Measurements from ENCODE around the gene LPCAT1. TPM values are rescaled to one million over a fixed set of nuclear protein-coding genes. Genes with fewer than 3 reads are reported as not detected.

The LPCAT1 gene
- total RNA-seq, 2 experiments from 2014 or later = 70.8 to 72.2 TPM

GRCh38 chr5:1501372-1502045 is 22.3 kb downstream of the LPCAT1 start:
- DNase-seq (no peak), ATAC-seq (ENCODE audit: low read depth) (no peak)
- Mint-ChIP-seq H3K36me3 (peaks cover 5% of the 10 kb centered on the region), H3K4me1 (peaks cover 23% of the 10 kb centered on the region), H3K27me3 (no peaks in the 10 kb centered on the region), H3K4me3 (no peak overlapping the region), H3K9me3 (no peaks in the 10 kb centered on the region), H3K27ac (no peak overlapping the region)
- POLR2A ChIA-PET = no interaction called here

GRCh38 chr5:1500411-1501091 is 23.2 kb downstream of the LPCAT1 start:
- no peaks in the 10 kb centered on the region for H3K27me3 Mint-ChIP-seq

GRCh38 chr5:1499851-1500250 is 23.9 kb downstream of the LPCAT1 start:
- no peaks in the 10 kb centered on the region for H3K9me3 Mint-ChIP-seq
- ATAC-seq (ENCODE audit: low read depth) (no peak), DNase-seq (no peak)
- POLR2A ChIA-PET = no interaction called here
- peaks cover 32% of the 10 kb centered on the region for H3K4me1 Mint-ChIP-seq
- peaks cover 7% of the 10 kb centered on the region for H3K36me3 Mint-ChIP-seq
- no peak overlapping the region for H3K27ac Mint-ChIP-seq
- H3K4me3 Mint-ChIP-seq = no peak overlapping the region
- no peaks in the 10 kb centered on the region for H3K27me3 Mint-ChIP-seq

More at GRCh38 chr5:1500411-1501091, 23.2 kb downstream of the LPCAT1 start:
- Mint-ChIP-seq H3K27ac (no peak overlapping the region), H3K36me3 (peaks cover 7% of the 10 kb centered on the region), H3K4me1 (peaks cover 26% of the 10 kb centered on the region), H3K9me3 (no peaks in the 10 kb centered on the region), H3K4me3 (no peak overlapping the region)
- DNase-seq (no peak), ATAC-seq (ENCODE audit: low read depth) (no peak)
- POLR2A ChIA-PET = no interaction called here

GRCh38 chr5:1498623-1499416 is 24.9 kb downstream of the LPCAT1 start:
- peaks cover 7% of the 10 kb centered on the region for H3K36me3 Mint-ChIP-seq
- H3K9me3 Mint-ChIP-seq = no peaks in the 10 kb centered on the region
- POLR2A ChIA-PET = no interaction called here
- H3K4me1 Mint-ChIP-seq = peaks cover 35% of the 10 kb centered on the region
- no peak overlapping the region for H3K4me3 Mint-ChIP-seq
- no peak overlapping the region for H3K27ac Mint-ChIP-seq
- no peaks in the 10 kb centered on the region for H3K27me3 Mint-ChIP-seq
- DNase-seq (no peak), ATAC-seq (ENCODE audit: low read depth) (no peak)

- ATAC-seq (ENCODE audit: low read depth) (no peak), DNase-seq (no peak)
- POLR2A ChIA-PET = no interaction called here
- Mint-ChIP-seq H3K36me3 (peaks cover 13% of the 10 kb centered on the region), H3K4me1 (peaks cover 33% of the 10 kb centered on the region), H3K4me3 (no peak overlapping the region), H3K27me3 (no peaks in the 10 kb centered on the region), H3K9me3 (no peaks in the 10 kb centered on the region), H3K27ac (no peak overlapping the region)
Observed at GRCh38 chr5:1497795-1498622, 25.8 kb downstream of the LPCAT1 start.

GRCh38 chr5:1497242-1497777 is 26.4 kb downstream of the LPCAT1 start:
- Mint-ChIP-seq H3K9me3 (no peaks in the 10 kb centered on the region), H3K36me3 (peaks cover 14% of the 10 kb centered on the region), H3K4me3 (no peak overlapping the region), H3K27me3 (no peaks in the 10 kb centered on the region), H3K27ac (no peak overlapping the region), H3K4me1 (peaks cover 36% of the 10 kb centered on the region)
- DNase-seq (no peak), ATAC-seq (ENCODE audit: low read depth) (no peak)
- POLR2A ChIA-PET = no interaction called here

- POLR2A ChIA-PET = no interaction called here
- Mint-ChIP-seq H3K4me3 (peak overlapping the region; percentile 54), H3K36me3 (peaks cover 23% of the 10 kb centered on the region), H3K27me3 (no peaks in the 10 kb centered on the region), H3K9me3 (no peaks in the 10 kb centered on the region), H3K4me1 (peaks cover 42% of the 10 kb centered on the region), H3K27ac (peak overlapping the region; percentile 77)
- DNase-seq (no peak), ATAC-seq (ENCODE audit: low read depth) (no peak)
Observed at GRCh38 chr5:1495525-1495897, 28.2 kb downstream of the LPCAT1 start.

GRCh38 chr5:1494780-1495524 is 28.8 kb downstream of the LPCAT1 start:
- Mint-ChIP-seq H3K36me3 (peaks cover 24% of the 10 kb centered on the region), H3K9me3 (no peaks in the 10 kb centered on the region), H3K27me3 (no peaks in the 10 kb centered on the region), H3K4me1 (peaks cover 45% of the 10 kb centered on the region), H3K27ac (peak overlapping the region; percentile 77), H3K4me3 (peak overlapping the region; percentile 54)
- DNase-seq (no peak), ATAC-seq (ENCODE audit: low read depth) (peak; percentile 14)
- POLR2A ChIA-PET = no interaction called here

GRCh38 chr5:1493941-1494340 is 29.8 kb downstream of the LPCAT1 start:
- no peak overlapping the region for H3K27ac Mint-ChIP-seq
- H3K4me3 Mint-ChIP-seq = no peak overlapping the region
- H3K36me3 Mint-ChIP-seq = peaks cover 24% of the 10 kb centered on the region
- DNase-seq (no peak), ATAC-seq (ENCODE audit: low read depth) (no peak)
- peaks cover 48% of the 10 kb centered on the region for H3K4me1 Mint-ChIP-seq
- H3K27me3 Mint-ChIP-seq = no peaks in the 10 kb centered on the region
- POLR2A ChIA-PET = interaction anchor here (1.2 kb wide), 1 partner anchor 30 kb away, joined by 3 read pairs; the partner anchor contains the start of gene LPCAT1
- H3K9me3 Mint-ChIP-seq = no peaks in the 10 kb centered on the region

GRCh38 chr5:1493413-1493812 is 30.3 kb downstream of the LPCAT1 start:
- no peak for ATAC-seq (ENCODE audit: low read depth)
- Mint-ChIP-seq H3K9me3 (no peaks in the 10 kb centered on the region), H3K27ac (peak overlapping the region; percentile 21), H3K27me3 (no peaks in the 10 kb centered on the region), H3K4me1 (peaks cover 51% of the 10 kb centered on the region), H3K4me3 (peak overlapping the region; percentile 10), H3K36me3 (peaks cover 25% of the 10 kb centered on the region)
- POLR2A ChIA-PET = interaction anchor here (1.2 kb wide), 1 partner anchor 30 kb away, joined by 3 read pairs; the partner anchor contains the start of gene LPCAT1
- no peak for DNase-seq

GRCh38 chr5:1492757-1493156 is 31.0 kb downstream of the LPCAT1 start:
- H3K4me3 Mint-ChIP-seq = peak overlapping the region; percentile 10
- H3K27me3 Mint-ChIP-seq = no peaks in the 10 kb centered on the region
- DNase-seq (peak; percentile 53), ATAC-seq (ENCODE audit: low read depth) (peak; percentile 42)
- POLR2A ChIA-PET = interaction anchor here (0.7 to 1.2 kb wide), 2 partner anchors 31 to 44 kb away, joined by 3 read pairs; partner anchors contain the start of gene LPCAT1
- H3K36me3 Mint-ChIP-seq = peaks cover 26% of the 10 kb centered on the region
- peaks cover 50% of the 10 kb centered on the region for H3K4me1 Mint-ChIP-seq
- H3K9me3 Mint-ChIP-seq = no peaks in the 10 kb centered on the region
- H3K27ac Mint-ChIP-seq = no peak overlapping the region

GRCh38 chr5:1490376-1490775 is 33.4 kb downstream of the LPCAT1 start:
- H3K9me3 Mint-ChIP-seq = no peaks in the 10 kb centered on the region
- ATAC-seq (ENCODE audit: low read depth) (no peak), DNase-seq (no peak)
- H3K4me1 Mint-ChIP-seq = peaks cover 40% of the 10 kb centered on the region
- no peak overlapping the region for H3K4me3 Mint-ChIP-seq
- H3K27me3 Mint-ChIP-seq = no peaks in the 10 kb centered on the region
- no peak overlapping the region for H3K27ac Mint-ChIP-seq
- H3K36me3 Mint-ChIP-seq = peaks cover 24% of the 10 kb centered on the region
- POLR2A ChIA-PET = interaction anchor here (0.6 to 1.1 kb wide), 2 partner anchors 144 to 170 kb away, joined by 3 to 4 read pairs; no protein-coding TSS in a partner anchor
